Esophagus mucosa (tissue), 1 donor: Measurements from ENCODE around the gene CPLANE1. TPM values are rescaled to one million over a fixed set of nuclear protein-coding genes. Genes with fewer than 3 reads are reported as not detected.

Experiments used
- ATAC-seq: fragments of 200-7000 bp; cut with Tn5 transposase; one replicate; pipeline ENCODE4 v1.9.1; 2020
- total RNA-seq: library from RNA; stranded (reverse); gene quantifications from one replicate; pipeline ENCODE4 v1.2.4, GENCODE V29; 2023
- donor health status: DM: yes; HTN: yes; CAD: no.

The CPLANE1 gene
- total RNA-seq, 1 donor from 2014 or later: 5.7 TPM

GRCh38 chr5:37063739-37064138 is 185.4 kb downstream of the CPLANE1 start:
- ATAC-seq: no peak

GRCh38 chr5:37060030-37060429 is 189.1 kb downstream of the CPLANE1 start:
- no peak for ATAC-seq

- ATAC-seq: no peak
Observed at GRCh38 chr5:37056762-37057161, 192.4 kb downstream of the CPLANE1 start.

Other genes with a start within 250 kb of the CPLANE1 start
- 21.1 TPM for gene NUP155, start 121.7 kb upstream of the CPLANE1 start, total RNA-seq
- 24.7 TPM for gene WDR70, start 129.9 kb upstream of the CPLANE1 start, total RNA-seq